Measurements from ENCODE around the gene YY1.
A peak's percentile ranks its signal among the peaks of the same experiment; 100 is the strongest.
"Not testable (repeated sequence)": the region's sequence is repeated elsewhere in the genome, so short reads cannot be mapped to it uniquely, and the experiment has no call there.

Gene YY1

GRCh38 chr14:100243020-100243419 lies 4.1 kb downstream of the YY1 start:
- no peak for DNase-seq (ENCODE audit: low spot score)

- peak; percentile 48 for DNase-seq (ENCODE audit: low spot score)
Observed at GRCh38 chr14:100246809-100247428, 8.0 kb downstream of the YY1 start.

DNA sequence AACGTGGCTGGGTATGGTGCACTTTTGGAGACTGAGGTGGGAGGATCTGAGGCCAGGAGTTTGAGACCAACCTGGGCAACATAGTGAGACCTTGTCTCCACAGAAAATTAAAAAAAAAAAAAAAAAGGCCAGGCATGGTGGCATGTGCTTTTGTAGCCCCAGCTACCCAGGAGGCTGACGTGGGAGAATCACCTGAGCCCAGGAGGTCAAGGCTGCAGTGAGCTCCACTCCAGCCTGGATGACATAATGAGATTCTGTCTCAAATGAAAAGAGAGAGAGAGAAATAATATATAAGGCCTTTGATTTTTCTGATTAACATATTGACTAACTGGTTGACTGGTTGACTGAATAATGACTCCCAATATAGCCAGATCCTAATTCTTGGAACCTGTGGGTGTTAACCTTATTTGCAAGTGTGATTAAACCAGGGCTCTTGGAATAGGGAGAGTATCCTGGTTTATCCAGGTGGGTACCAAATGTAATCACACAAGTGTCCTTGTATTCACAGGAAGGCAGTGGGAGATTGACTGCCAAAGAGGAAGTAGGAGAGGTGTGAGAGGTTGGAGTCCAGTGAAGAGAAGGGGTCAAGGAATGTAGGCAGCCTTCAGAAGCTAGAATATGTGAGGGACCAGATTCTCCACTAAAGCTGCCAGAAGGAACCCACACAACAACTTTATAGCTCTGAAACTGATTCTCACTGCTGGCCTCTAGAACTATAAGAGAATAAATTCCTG lies 12.0 kb downstream of the YY1 start:
- DNase-seq (ENCODE audit: low spot score) = no peak

GRCh38 chr14:100252684-100253083 lies 13.7 kb downstream of the YY1 start:
- no peak for DNase-seq (ENCODE audit: low spot score)

GRCh38 chr14:100256339-100256895 lies 17.5 kb downstream of the YY1 start:
- DNase-seq (ENCODE audit: low spot score) = no peak

DNA sequence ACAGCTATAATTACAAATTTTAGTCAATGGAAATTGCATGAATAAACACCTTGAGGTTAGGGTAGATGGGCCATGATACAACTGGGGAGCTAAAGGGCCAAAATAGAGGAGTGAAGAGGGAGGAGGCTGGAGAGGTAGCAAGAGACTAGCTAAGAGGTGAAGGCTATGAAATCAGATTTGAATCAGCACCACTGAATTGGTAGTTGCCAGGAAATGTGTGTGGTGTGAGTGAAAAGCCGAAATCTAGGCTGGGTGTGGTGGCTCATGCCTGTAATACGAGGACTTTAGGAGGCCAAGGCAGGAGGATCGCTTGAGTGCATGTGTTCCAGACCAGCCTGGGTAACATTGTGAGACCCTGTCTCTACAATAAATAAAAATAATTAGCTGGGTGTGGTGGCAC lies 22.7 kb downstream of the YY1 start:
- DNase-seq (ENCODE audit: low spot score) = no peak

GRCh38 chr14:100262545-100262944 lies 23.6 kb downstream of the YY1 start:
- no peak for DNase-seq (ENCODE audit: low spot score)

- DNase-seq (ENCODE audit: low spot score) = peak; percentile 32
Observed at GRCh38 chr14:100263141-100263540, 24.2 kb downstream of the YY1 start.

DNA sequence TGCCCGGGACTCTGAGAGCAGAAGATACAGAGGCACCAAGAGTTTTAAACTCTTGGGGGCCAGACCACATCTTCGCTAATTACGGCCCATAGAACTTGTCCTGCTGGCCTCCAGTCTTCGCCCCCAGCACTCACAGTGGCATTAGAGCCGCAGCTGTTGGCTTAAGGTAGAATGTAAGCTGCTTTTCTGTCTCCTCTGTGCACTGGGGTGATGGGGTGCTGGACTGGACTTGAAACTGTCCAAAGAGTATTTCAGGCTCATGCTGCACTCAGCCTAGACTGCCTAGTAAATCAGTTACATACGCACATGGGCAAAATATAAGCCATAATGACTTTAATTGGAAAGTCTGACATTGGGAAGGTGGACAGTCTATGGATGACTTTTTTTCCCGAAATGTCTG lies 29.0 kb downstream of the YY1 start:
- DNase-seq (ENCODE audit: low spot score) = no peak

DNA sequence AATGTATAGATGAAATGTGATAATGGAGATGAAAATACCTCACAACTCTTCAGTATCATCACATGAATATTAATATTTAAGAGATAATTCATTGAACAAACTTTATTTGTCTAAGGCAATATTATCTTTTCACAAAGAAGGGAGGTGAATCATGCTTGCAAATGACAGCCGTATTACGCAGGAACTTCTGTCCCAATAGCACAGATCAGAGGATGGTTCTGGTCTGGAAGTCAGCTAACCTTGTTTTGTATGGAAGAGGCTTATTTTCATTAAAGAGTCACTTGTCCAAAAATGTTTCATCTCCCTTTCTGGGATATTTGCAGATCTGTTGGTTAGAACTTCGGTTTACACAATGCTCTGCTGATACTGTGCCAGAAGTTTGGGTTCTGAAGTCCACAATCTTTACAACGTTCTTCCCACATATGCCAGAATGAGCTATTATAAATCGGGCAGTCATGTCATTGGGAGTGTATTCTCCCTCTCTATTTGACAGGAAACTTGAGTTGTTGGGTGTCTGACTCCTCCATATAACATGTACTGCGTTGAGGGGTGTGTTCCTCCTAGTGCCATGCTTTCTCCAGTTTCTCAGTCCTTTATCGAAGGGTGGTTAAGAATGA lies 29.8 kb downstream of the YY1 start:
- DNase-seq (ENCODE audit: low spot score) = no peak

GRCh38 chr14:100271247-100271939 lies 32.4 kb downstream of the YY1 start:
- DNase-seq (ENCODE audit: low spot score) = no peak

DNA sequence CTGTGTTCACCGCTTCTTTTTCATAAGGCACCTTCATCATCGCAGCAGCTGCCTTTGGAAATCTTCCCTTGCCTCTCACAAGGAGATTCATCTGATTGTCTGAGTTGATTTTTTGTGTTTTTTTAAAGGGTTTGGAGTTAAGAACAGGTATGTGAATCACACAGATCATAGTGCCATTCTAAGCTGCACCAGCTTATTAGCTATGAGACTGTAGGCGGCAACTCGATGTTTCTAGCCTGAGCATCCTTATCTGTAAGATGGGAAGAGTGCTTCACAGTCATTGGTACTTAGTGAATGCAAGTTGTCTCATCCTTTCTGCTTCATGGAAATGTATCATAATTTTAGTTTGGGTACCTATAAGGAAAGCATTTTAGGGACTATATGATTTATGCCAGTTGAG lies 35.3 kb downstream of the YY1 start:
- no peak for DNase-seq (ENCODE audit: low spot score)

- DNase-seq (ENCODE audit: low spot score) = no peak
Observed at GRCh38 chr14:100275214-100275613, 36.3 kb downstream of the YY1 start.

DNA sequence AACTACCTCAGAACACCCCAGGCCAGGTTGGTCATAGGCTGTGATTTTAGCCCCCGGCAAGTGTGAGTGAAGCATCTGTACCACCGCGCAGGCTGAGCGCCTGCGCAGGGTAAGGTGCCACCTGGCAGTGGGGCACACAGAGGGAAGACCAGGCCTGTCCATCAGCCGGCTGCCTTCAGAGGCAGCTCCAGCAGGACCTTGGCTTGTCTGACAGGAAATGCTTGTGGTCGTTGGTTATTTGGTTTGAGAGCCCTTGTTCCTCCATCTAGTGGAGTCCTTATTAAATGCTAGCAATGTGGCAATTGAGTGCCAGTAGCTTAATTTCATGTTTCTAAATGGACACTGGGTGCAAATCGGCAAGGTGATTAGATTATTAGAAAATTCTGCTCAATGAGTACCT lies 39.8 kb downstream of the YY1 start:
- DNase-seq (ENCODE audit: low spot score) = peak; percentile 86

DNA sequence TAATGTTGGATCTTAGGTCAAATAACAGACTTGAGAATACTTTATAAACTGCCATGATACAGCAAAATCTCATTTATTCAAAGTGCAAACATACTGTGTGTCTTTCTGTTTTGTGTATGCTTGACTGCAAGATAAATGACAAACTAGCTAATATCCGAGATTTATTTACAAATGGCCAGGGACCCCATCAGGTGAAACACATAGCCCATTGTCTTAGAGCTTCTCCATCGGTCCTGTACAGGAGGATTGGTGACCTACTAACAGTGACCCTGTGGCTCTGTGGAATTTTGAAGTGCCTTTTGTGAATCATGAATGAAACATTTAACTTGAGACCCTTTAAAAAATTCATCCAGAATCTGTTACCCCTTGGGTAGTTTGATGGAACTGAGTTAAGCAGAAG lies 40.2 kb downstream of the YY1 start:
- no peak for DNase-seq (ENCODE audit: low spot score)

GRCh38 chr14:100279563-100279962 lies 40.6 kb downstream of the YY1 start:
- DNase-seq (ENCODE audit: low spot score) = no peak

- DNase-seq (ENCODE audit: low spot score) = no peak
Observed at GRCh38 chr14:100281286-100282082, 42.5 kb downstream of the YY1 start.

- DNase-seq (ENCODE audit: low spot score) = no peak
Observed at GRCh38 chr14:100282083-100282350, 43.1 kb downstream of the YY1 start.

GRCh38 chr14:100282766-100283419 lies 43.9 kb downstream of the YY1 start:
- DNase-seq (ENCODE audit: low spot score) = no peak

DNA sequence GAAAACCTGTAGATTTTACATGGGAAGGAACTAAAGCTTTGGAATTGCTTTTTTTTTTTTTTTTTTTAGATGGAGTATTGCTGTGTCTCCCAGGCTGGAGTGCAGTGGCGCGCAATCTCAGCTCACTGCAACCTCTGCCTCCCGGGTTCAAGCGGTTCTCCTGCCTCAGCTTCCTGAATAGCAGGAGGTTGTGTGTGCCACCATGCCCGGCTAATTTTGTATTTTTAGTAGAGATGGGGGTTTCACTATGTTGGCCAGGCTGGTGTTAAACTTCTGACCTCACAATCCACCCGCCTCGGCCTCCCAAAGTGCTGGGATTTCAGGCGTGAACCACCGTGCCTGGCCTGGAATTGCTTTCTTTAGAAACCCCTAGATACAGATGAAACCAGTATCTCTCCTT lies 44.5 kb downstream of the YY1 start:
- not testable (repeated sequence) for DNase-seq (ENCODE audit: low spot score)
